Keratinocyte (primary cell): Measurements from ENCODE around the gene SLC25A21.

Source experiments
- CTCF ChIP-seq, 3 experiments: IDR thresholded peaks in 1 of 3; conservative IDR thresholded peaks in 1 of 3; optimal IDR thresholded peaks in 1 of 3; 2 replicates in 2 of 3; 3 replicates in 1 of 3; pipeline versions ENCODE3 to v1.5.1; 2011; ENCODE audit warnings: low read length in 3 of 3, mild to moderate bottlenecking in 3 of 3, moderate library complexity in 2 of 3, control low read depth in 1 of 3, inconsistent platforms in 1 of 3; ENCODE audit not compliant: insufficient read depth in 2 of 3; ENCODE audit errors: extremely low read depth in 1 of 3
- EZH2 ChIP-seq: IDR thresholded peaks from one replicate; pipeline ENCODE4 v1.6.1; 2012; ENCODE audit warnings: inconsistent platforms, mild to moderate bottlenecking, low read length, moderate library complexity

- TF ChIP-seq EZH2 (no peak), CTCF (optimal IDR thresholded peaks at IDR 0.05 in 1 of 3, IDR thresholded peaks at IDR 0.05 in 1 of 3, conservative IDR thresholded peaks at IDR 0.05 in 1 of 3; ENCODE audit: extremely low read depth in 1 of 3, insufficient read depth in 2 of 3, low read length in 3 of 3) (no peak)
These were observed 345.8 kb downstream of the SLC25A21 start for GRCh38 chr14:36826614-36827013.
